Calu3 (cell line): Measurements from ENCODE around the gene KLK3. TPM values are rescaled to one million over a fixed set of nuclear protein-coding genes. Genes with fewer than 3 reads are reported as not detected.

Source experiments
- BruUV-seq: library from RNA; stranded (reverse); fragments of 400-500 nt; replicated peaks from 2 replicates; lab custom pipeline; 2021; lab: Mats Ljungman, UMichigan
- CTCF ChIA-PET: fragments of 300-600 bp; sonication (Branson Sonifier 250); formaldehyde crosslinking; loops from one replicate; lab custom pipeline; 2022; ENCODE audit warnings: antibody characterized with exemption; lab: Charles Lee
- DNase-seq: peaks from one replicate; pipeline ENCODE4 v3.0.0; 2022
- H3K27ac Mint-ChIP-seq: one replicate; pipeline ENCODE4 v1.8.0; 2022; ENCODE audit warnings: mixed read lengths; ENCODE audit not compliant: unreplicated experiment
- H3K27me3 Mint-ChIP-seq: one replicate; pipeline ENCODE4 v1.8.0; 2022; ENCODE audit warnings: mixed read lengths; ENCODE audit not compliant: unreplicated experiment
- H3K36me3 Mint-ChIP-seq: one replicate; pipeline ENCODE4 v1.8.0; 2022; ENCODE audit warnings: mild to moderate bottlenecking, moderate library complexity, mixed read lengths; ENCODE audit not compliant: insufficient read depth, unreplicated experiment
- H3K4me1 Mint-ChIP-seq: one replicate; pipeline ENCODE4 v1.8.0; 2022; ENCODE audit warnings: mild to moderate bottlenecking, low read depth, mixed read lengths; ENCODE audit not compliant: unreplicated experiment
- H3K4me3 Mint-ChIP-seq: one replicate; pipeline ENCODE4 v1.8.0; 2022; ENCODE audit warnings: mild to moderate bottlenecking, low read depth, moderate library complexity, mixed read lengths; ENCODE audit not compliant: unreplicated experiment
- H3K9me3 Mint-ChIP-seq: one replicate; pipeline ENCODE4 v1.8.0; 2022; ENCODE audit warnings: low read depth, mixed read lengths; ENCODE audit not compliant: unreplicated experiment
- CTCF ChIP-seq: fragments of 200-600 bp; IDR thresholded peaks from one replicate; pipeline ENCODE4 v1.8.0; 2022; ENCODE audit warnings: antibody characterized with exemption; ENCODE audit not compliant: unreplicated experiment
- intact Hi-C: fragments of 100-400 bp; cut with micrococcal nuclease; formaldehyde crosslinking; loops from one replicate; pipeline ENCODE4 v1.10.0; 2022; ENCODE audit not compliant: unreplicated experiment
- total RNA-seq: library from RNA; stranded (reverse); gene quantifications from 2 replicates; pipeline ENCODE4 v1.2.3, GENCODE V29; 2022

Gene KLK3
- total RNA-seq, 1 experiment from 2014 or later: not detected

- no peak for TF ChIP-seq CTCF
- no peaks in the 10 kb centered on the region for H3K9me3 Mint-ChIP-seq
- no peaks in the 10 kb centered on the region for H3K4me1 Mint-ChIP-seq
- CTCF ChIA-PET: interaction anchor here (0.6 to 1.6 kb wide), 5 partner anchors 12 to 507 kb away, joined by 3 to 7 read pairs (median 6); no protein-coding TSS in a partner anchor
- BruUV-seq: no TSS peak
- intact Hi-C loops: loop anchor here (5.0 kb wide), 1 partner anchor 188 kb away; no protein-coding TSS in a partner anchor
- H3K36me3 Mint-ChIP-seq: no peaks in the 10 kb centered on the region
- no peaks in the 10 kb centered on the region for H3K27me3 Mint-ChIP-seq
- no peak overlapping the region for H3K4me3 Mint-ChIP-seq
- no peak overlapping the region for H3K27ac Mint-ChIP-seq
- DNase-seq: peak; percentile 80
These were observed 54.7 kb downstream of the KLK3 start for GRCh38 chr19:50909240-50910070.

Other genes starting within 250 kb of the KLK3 start
- gene SYT3, start 215.0 kb upstream of the KLK3 start, total RNA-seq: not detected in 2 replicates
- gene C19orf81, start 205.5 kb upstream of the KLK3 start, total RNA-seq: not detected in 2 replicates
- not detected in 2 replicates for gene SHANK1, start 135.1 kb upstream of the KLK3 start, total RNA-seq
- 2.3 and 2.4 TPM in 2 replicates for gene CLEC11A, start 131.6 kb upstream of the KLK3 start, total RNA-seq
- gene GPR32, start 84.5 kb upstream of the KLK3 start, total RNA-seq: not detected in 2 replicates
- gene ACP4, start 64.5 kb upstream of the KLK3 start, total RNA-seq: not detected in 2 replicates
- gene KLK1, start 31.1 kb upstream of the KLK3 start, total RNA-seq: not detected in 2 replicates
- gene KLK15, start 21.3 kb upstream of the KLK3 start, total RNA-seq: not detected in 2 replicates
- gene KLK2, start 18.5 kb downstream of the KLK3 start, total RNA-seq: not detected in 2 replicates
- gene KLK4, start 56.5 kb downstream of the KLK3 start, total RNA-seq: not detected in 2 replicates
- gene KLK5, start 98.1 kb downstream of the KLK3 start, total RNA-seq: 0.24 and 0.38 TPM in 2 replicates
- 269 and 350 TPM in 2 replicates for gene KLK6, start 114.7 kb downstream of the KLK3 start, total RNA-seq
- 6.5 and 7.9 TPM in 2 replicates for gene KLK7, start 129.0 kb downstream of the KLK3 start, total RNA-seq
- 0.71 and 0.91 TPM in 2 replicates for gene KLK8, start 146.7 kb downstream of the KLK3 start, total RNA-seq
- 24.2 and 32.9 TPM in 2 replicates for gene KLK10, start 164.8 kb downstream of the KLK3 start, total RNA-seq
- 10.8 and 25.1 TPM in 2 replicates for gene KLK11, start 171.7 kb downstream of the KLK3 start, total RNA-seq
- not detected in 2 replicates for gene KLK12, start 180.1 kb downstream of the KLK3 start, total RNA-seq
- not detected in 2 replicates for gene KLK13, start 210.2 kb downstream of the KLK3 start, total RNA-seq
- 0.34 and 0.38 TPM in 2 replicates for gene KLK14, start 228.0 kb downstream of the KLK3 start, total RNA-seq